Measurements from ENCODE around the gene CLDN8. TPM values are rescaled to one million over a fixed set of nuclear protein-coding genes. Genes with fewer than 3 reads are reported as not detected.

CLDN8 gene
- total RNA-seq, 4 donors from 2014 or later, result not detected

DNA sequence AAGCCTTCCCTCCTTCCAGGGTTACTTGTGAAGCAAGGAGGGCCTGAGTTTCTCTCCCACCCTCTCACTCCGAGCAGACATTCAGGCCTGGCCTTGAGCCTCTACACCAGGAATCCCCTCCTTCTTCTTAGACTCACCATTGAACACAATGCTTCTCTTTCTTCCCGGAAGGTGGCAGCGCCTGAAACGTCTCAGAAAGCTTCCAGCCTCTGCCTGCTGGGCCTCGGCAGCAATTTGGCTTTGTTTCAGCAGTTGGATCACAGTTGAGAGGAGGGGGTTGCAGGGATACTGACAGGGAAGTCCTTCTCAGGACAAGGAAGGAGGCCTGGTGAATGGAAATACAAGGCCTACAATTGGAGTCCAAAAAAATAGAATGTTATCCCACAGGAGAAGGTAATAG, 6.3 kb downstream of the CLDN8 start:
- DNase-seq (ENCODE audit: low spot score in 2 of 2), result no peak
- no peaks in the 10 kb centered on the region for H3K9me3 ChIP-seq
- TF ChIP-seq, protein P1, sequence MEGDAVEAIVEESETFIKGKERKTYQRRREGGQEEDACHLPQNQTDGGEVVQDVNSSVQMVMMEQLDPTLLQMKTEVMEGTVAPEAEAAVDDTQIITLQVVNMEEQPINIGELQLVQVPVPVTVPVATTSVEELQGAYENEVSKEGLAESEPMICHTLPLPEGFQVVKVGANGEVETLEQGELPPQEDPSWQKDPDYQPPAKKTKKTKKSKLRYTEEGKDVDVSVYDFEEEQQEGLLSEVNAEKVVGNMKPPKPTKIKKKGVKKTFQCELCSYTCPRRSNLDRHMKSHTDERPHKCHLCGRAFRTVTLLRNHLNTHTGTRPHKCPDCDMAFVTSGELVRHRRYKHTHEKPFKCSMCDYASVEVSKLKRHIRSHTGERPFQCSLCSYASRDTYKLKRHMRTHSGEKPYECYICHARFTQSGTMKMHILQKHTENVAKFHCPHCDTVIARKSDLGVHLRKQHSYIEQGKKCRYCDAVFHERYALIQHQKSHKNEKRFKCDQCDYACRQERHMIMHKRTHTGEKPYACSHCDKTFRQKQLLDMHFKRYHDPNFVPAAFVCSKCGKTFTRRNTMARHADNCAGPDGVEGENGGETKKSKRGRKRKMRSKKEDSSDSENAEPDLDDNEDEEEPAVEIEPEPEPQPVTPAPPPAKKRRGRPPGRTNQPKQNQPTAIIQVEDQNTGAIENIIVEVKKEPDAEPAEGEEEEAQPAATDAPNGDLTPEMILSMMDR (IDR thresholded peaks at IDR 0.05), result no peak
- TF ChIP-seq EP300 (IDR thresholded peaks at IDR 0.05) (no peak), POLR2A (IDR thresholded peaks at IDR 0.05) (no peak)
- H3K27ac ChIP-seq, result no peak overlapping the region
- 50 to 55% methylated on average over 5 of the region's 5 CpGs for WGBS, 2 donors
- no peaks in the 10 kb centered on the region for H3K27me3 ChIP-seq
- no peak overlapping the region for H3K4me3 ChIP-seq
- no peaks in the 10 kb centered on the region for H3K36me3 ChIP-seq
- H3K4me1 ChIP-seq, result no peaks in the 10 kb centered on the region

DNA sequence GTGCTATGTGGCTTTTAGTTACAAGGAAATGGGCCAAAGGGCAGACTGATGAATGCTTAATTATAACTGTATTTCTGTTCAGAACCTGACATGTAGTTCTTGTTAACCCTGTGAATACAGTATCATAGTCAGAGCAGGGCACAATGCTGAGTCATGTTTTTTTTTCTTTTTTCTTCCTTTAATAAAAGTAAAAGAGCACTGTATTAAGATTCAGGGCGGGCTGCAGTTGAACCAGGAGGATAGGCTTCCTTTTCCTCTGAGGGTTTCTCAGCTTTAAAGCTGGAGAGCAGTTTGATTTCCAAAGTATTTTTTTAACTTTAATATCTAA, 8.7 kb downstream of the CLDN8 start:
- Histone ChIP-seq H3K27ac (no peak overlapping the region), H3K27me3 (no peaks in the 10 kb centered on the region), H3K36me3 (no peaks in the 10 kb centered on the region), H3K4me1 (no peaks in the 10 kb centered on the region), H3K4me3 (no peak overlapping the region), H3K9me3 (no peaks in the 10 kb centered on the region)
- WGBS, 2 donors, result 59 to 77% methylated on average over 1 of the region's 1 CpG
- TF ChIP-seq POLR2A (IDR thresholded peaks at IDR 0.05) (no peak), EP300 (IDR thresholded peaks at IDR 0.05) (no peak)
- TF ChIP-seq, protein P1 (IDR thresholded peaks at IDR 0.05), result no peak
- no peak for DNase-seq (ENCODE audit: low spot score in 2 of 2)

DNA sequence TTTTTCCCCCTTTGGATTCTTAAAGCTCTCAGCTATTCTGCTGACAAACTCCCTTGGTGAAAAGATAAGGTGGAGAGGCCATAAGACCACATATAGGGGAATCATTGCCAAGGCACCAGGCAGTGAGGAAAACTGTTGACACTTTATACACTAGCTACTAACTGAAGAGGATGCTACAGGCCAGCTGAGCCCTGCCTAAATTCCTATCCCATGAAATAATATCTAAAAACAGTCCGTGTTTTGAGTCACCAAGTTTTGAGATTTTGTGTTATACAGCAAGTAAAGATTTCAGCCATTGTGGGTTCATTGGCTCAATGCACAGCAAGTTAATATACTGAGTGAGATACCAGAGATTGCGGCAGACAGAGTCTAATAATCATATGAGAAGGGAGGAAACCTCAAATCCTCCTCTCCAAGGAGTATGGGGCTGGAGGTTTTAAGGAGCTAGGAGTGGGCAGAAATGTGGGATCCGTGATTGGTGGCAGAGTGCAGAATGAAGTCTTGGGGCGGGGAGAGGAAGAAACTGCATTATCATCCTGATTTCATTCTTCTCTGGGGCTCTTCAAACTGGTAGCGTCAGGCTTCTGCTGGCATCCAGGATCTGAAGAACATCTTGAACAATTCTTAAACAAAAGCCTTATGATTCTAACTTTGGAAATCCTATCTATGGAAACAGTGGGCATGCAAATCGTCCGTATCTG, 9.2 kb downstream of the CLDN8 start:
- Histone ChIP-seq H3K27me3 (no peaks in the 10 kb centered on the region), H3K4me3 (no peak overlapping the region), H3K27ac (no peak overlapping the region), H3K36me3 (no peaks in the 10 kb centered on the region), H3K4me1 (no peaks in the 10 kb centered on the region), H3K9me3 (peaks cover 0 to 3% (median 0%) of the 10 kb centered on the region in 4 donors)
- no peak for TF ChIP-seq EP300 (IDR thresholded peaks at IDR 0.05)
- TF ChIP-seq POLR2A (IDR thresholded peaks at IDR 0.05), result no peak
- DNase-seq (ENCODE audit: low spot score in 2 of 2), result no peak
- 47 to 54% methylated on average over 7 of the region's 7 CpGs for WGBS, 2 donors

DNA sequence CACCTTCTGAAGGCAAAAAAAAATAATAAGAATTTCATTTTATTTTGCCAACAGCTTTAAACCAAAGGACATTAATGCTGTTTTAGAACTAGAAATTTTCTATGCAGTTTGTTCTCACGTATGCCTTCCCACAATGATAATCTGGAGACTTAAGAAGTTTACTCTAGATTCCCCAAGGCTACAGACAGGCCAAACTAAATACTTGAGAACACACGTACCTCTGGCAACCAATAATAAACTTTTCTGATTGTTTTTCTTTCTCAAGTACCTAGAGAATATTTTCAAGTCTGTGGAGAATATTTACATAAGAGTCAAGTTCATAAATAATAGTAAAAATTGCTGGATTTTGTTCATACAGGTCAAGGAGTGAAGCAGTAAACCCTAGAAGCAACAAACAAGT, 15.9 kb downstream of the CLDN8 start:
- 45 to 52% methylated on average over 2 of the region's 2 CpGs for WGBS, 2 donors
- no peak overlapping the region for H3K4me3 ChIP-seq
- no peaks in the 10 kb centered on the region for H3K36me3 ChIP-seq
- no peaks in the 10 kb centered on the region for H3K4me1 ChIP-seq
- no peak overlapping the region for H3K27ac ChIP-seq
- no peaks in the 10 kb centered on the region for H3K27me3 ChIP-seq
- DNase-seq (ENCODE audit: low spot score in 2 of 2), result no peak
- no peak for TF ChIP-seq EP300 (IDR thresholded peaks at IDR 0.05)
- TF ChIP-seq, protein P1 (IDR thresholded peaks at IDR 0.05), result no peak
- TF ChIP-seq POLR2A (IDR thresholded peaks at IDR 0.05), result no peak
- H3K9me3 ChIP-seq, result peaks cover 0 to 14% (median 0%) of the 10 kb centered on the region in 4 donors

DNA sequence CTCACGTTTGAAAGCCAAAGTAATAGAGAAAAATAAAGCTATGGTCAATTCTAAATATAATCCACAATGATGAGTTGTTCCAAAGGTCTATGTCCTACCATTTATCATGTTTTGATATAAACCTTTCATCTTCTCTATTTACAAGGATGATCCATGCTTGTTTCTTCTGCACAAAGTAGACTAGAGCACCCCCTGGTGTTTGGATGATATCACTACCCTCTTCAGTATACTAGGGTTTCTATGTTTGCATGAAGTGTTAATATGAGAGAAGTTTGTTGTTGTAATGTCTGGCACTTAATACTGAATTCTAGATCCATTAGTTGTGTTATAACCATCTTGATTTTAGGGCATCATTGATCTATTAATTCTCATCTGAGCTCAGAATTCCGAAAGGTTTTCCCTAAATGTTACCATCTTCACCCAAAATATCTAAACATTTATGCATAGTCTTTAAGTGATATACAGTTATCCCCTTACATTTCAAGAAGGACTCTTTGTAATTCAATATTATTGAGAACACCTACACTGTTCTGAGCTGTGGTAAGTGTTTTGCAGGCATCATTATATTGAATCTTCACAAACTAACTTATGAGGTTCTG, 21.1 kb downstream of the CLDN8 start:
- H3K27me3 ChIP-seq, result no peaks in the 10 kb centered on the region
- TF ChIP-seq POLR2A (IDR thresholded peaks at IDR 0.05) (no peak), EP300 (IDR thresholded peaks at IDR 0.05) (no peak)
- TF ChIP-seq, protein P1 (IDR thresholded peaks at IDR 0.05), result peak in 3 of 5 experiments; percentile 17 to 25 (median 24)
- no peak for DNase-seq (ENCODE audit: low spot score in 2 of 2)
- H3K4me1 ChIP-seq, result no peaks in the 10 kb centered on the region
- H3K4me3 ChIP-seq, result no peak overlapping the region
- no peak overlapping the region for H3K27ac ChIP-seq
- no peaks in the 10 kb centered on the region for H3K36me3 ChIP-seq
- no peaks in the 10 kb centered on the region for H3K9me3 ChIP-seq
- WGBS, 2 donors, result 39 to 40% methylated on average over 2 of the region's 2 CpGs
